ENCODE data around the gene CRACR2A.

CRACR2A gene

DNA sequence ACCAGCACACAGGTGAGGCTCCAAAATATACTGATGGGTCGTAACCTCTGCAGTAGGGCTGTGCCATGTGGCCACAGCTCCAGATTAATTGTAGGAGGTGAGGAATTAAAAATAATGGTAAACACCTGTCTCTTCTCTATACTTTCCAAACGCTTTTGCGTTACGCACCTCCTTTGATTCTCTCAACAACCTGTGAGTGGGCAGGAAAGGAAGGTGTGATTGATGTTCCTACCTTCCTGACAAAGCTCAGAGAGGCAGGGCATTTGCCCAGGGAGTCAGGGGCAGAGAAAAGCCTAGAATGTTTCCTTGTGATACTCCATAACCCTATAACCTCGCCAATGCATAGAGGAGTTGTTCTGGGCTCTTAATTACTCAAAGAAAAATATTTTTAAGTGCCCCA lies 137.0 kb downstream of the CRACR2A start:
- no peak for DNase-seq (ENCODE audit: low read depth)

DNA sequence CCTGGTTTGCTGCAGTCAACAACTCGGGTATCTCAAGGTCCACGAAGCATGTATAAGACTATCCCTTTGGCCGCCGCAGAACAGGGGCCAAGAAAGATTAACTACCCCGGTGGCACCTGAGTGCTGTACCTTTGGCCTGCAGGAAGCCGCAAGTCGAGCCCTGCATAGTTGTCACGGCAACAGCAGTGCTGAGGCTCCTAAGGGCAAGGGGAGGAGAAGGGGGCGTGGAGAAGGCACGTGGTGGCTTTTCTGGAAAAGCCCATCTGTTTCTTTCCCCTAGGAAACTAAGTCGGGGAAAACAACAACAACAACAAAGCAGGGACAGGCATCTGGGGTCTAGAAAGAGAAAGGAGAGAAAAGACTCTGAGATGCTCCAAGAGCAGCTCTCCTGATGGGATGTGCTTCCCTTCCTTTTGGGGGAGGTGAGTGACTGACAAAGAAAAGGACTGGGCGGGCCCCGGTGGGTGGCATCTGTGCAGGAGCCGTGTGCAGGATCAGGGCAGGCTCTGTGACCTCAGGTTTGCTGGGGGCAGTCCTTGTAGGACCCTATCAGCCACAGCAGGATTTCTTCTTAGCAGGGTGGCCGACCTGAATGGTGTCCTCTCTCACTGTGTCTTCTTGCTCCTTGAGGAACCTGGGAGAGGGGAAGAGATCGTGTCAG lies 138.0 kb downstream of the CRACR2A start:
- no peak for DNase-seq (ENCODE audit: low read depth)

GRCh38 chr12:3613641-3614395 lies 139.1 kb downstream of the CRACR2A start:
- DNase-seq (ENCODE audit: low read depth) = no peak

DNA sequence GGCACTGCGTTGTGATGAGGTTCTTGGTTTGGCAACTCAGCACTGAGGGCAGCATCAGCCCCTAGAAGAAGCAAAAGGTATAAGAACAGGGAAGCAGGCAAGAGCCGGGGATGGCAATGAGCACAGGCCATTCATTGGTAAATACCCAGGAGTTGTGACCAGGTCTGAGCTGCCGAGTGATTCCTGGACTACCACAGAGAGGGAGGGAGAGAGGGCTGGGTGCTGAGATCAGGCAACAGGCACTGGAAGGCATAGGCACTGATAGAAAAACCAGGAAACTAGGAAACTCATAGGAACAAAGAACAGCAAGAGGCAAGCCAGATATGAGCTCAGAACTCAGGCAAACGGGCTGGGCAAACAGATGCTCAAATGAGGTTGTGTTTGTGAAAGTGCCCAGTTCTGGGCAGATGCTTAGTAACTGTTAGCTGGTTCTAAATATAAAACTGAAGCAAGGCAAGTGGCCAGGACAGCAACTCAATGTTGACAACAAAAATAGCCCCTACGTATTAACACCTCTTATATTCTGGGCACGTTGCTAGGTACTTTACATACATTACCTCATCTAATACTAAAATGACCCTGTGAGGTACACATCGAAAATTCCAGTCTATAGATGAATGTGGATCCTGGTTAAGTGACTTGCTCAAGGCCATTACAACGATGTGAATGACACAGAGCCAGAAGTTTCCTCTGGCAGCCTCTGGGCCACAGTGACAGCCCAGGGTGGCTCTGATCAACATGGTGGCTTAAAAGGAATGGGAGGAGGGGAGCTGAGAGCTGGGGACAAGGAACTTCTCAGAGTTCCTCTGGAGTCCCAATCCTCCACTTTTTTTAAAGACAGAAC lies 140.8 kb downstream of the CRACR2A start:
- no peak for DNase-seq (ENCODE audit: low read depth)

DNA sequence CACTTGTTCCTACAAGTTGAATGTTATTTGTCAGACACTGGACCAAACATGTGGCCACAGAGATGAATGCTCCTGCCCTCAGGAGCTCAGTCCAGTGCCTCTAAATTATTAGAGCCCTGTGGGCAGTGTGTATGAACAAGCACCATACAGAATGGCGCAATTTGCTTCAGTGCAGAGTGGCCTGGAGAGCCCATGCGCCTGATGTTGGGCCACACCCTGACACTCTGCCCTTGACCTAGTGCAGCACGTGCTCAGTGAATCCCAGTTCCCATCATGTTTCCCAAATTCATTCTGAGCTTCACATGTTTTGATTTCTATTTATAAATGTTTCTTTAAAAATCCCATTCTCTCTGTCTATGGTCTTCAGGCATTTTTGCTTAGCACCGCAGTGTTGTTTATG lies 145.1 kb downstream of the CRACR2A start:
- no peak for DNase-seq (ENCODE audit: low read depth)

GRCh38 chr12:3607039-3607720 lies 145.7 kb downstream of the CRACR2A start:
- DNase-seq (ENCODE audit: low read depth) = no peak

GRCh38 chr12:3606128-3606527 lies 146.8 kb downstream of the CRACR2A start:
- no peak for DNase-seq (ENCODE audit: low read depth)

GRCh38 chr12:3605692-3606091 lies 147.2 kb downstream of the CRACR2A start:
- DNase-seq (ENCODE audit: low read depth) = no peak

DNA sequence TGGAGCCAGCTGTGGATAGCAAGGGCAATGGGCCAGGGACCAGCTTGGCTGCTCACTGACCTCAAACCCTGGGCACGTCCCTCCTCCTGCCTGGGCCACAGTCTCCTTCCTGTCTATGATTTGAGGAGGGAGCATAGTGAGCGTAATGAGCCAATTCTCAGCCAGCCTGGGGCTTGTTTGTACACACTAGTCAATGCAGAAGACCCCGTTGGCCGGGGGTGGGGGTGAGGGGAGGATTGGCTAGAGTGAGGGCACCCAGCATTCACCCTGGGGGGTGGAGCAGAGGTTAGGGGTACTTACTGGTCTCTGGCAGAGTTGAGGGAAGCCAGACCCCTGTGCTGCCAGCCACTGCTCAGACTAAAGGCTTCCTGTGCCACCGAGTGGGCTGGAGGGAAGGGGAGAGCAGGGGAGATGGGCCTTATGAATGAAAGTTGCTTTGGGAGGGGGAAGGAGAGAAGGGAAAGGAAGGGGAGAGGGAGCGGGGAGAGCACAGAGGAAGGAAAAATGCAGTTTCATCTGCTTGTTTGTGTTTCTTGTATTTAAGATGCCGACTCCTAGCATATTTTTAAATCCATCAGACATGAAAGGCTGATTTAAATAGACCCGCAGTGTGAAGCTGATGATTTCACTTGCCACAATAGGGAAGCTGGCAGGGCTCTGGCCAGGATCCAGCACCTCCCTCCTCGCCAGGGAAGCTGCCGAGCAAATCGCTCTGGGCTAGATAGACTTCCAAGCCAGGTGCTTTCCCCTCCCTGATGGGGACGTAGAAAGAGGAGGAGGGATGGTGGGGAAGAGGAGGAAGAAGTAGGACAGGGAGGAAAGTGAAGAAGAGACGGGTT lies 147.9 kb downstream of the CRACR2A start:
- DNase-seq (ENCODE audit: low read depth) = no peak

DNA sequence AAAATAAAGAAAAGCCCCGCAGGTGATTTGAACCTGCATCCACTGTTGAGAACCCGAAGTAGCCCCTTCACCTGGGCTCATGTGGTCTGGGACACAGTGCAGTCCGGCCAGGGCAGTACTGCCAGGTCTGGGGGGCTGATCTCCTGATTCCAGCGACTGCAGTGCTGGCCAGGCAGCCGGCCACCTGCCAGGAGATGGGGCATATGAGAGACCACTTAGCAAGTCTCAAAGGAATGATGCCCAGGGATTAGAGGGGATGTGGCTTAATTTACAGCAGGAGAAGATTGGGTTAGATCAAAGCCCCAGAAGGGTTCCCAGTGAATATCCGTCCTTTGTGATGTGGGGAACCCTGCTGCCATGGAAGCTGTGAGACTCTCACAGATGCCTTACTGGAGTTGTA lies 148.6 kb downstream of the CRACR2A start:
- no peak for DNase-seq (ENCODE audit: low read depth)

- DNase-seq (ENCODE audit: low read depth) = no peak
These were observed 149.3 kb downstream of the CRACR2A start for GRCh38 chr12:3603576-3603975.

- DNase-seq (ENCODE audit: low read depth) = no peak
These were observed 150.4 kb downstream of the CRACR2A start for GRCh38 chr12:3602488-3602887.

- DNase-seq (ENCODE audit: low read depth) = no peak
These were observed 151.3 kb downstream of the CRACR2A start for GRCh38 chr12:3601461-3602150.

- no peak for DNase-seq (ENCODE audit: low read depth)
These were observed 152.0 kb downstream of the CRACR2A start for GRCh38 chr12:3600951-3601350.

- no peak for DNase-seq (ENCODE audit: low read depth)
These were observed 152.7 kb downstream of the CRACR2A start for GRCh38 chr12:3600039-3600720.

DNA sequence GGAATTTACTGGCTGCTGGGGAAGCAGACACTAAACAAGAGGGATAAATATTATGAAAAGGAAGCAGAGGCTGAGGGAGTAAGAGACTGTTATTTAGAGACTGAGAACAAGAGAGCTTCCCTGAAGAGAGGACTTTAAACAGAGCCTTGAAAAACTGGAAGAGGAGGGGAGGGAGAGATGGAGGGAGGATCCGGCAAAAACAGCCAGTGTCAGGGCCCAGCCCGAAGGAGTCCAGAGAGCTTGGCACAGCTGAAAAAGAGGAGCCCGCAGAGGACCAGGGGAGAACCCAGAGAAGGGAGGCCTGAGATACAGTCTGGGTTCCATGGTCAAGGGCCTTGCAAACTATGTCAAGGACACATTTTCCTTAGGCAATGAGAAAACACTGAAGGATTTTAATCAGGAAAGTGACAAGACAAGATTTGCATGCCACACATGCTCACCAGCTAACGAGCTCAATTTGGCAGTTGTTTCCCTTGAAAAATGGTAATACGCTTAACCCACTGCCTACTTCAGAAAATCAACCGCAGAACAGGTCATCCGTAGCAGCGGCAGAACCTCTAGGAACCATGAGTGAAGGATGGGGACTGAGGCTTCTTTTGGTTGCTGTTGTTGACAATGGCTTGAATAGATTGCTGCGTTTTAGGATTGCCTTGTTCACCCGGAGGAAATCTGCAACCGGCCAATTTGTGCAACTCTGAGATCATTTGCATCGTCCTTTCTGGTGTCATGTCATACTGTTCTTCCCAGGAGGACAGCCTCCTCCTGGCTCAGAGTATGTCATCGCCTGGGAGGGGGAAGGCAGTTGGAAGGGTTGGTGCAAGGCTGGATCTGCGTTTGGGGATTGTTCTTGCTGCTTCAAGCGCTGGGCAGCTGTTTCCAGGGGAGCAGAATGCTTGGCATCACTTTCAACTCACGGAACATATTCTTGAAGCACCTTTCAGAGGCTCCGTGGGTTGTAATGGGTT lies 153.7 kb downstream of the CRACR2A start:
- DNase-seq (ENCODE audit: low read depth) = no peak

- no peak for DNase-seq (ENCODE audit: low read depth)
These were observed 155.2 kb downstream of the CRACR2A start for GRCh38 chr12:3597526-3598210.

- DNase-seq (ENCODE audit: low read depth) = no peak
These were observed 156.1 kb downstream of the CRACR2A start for GRCh38 chr12:3596703-3597415.

All from T-helper 22 cell (primary cell).